Chondrocyte (in vitro differentiated cells): ENCODE data around the gene PLEKHG3. TPM values are rescaled to one million over a fixed set of nuclear protein-coding genes. Genes with fewer than 3 reads are reported as not detected.

Experiments
- DNase-seq: peaks from one replicate; pipeline ENCODE4 v3.0.0; 2021; ENCODE audit warnings: mixed read lengths, low spot score
- H3K27ac Mint-ChIP-seq: one replicate; pipeline ENCODE4 v1.8.0; 2021; ENCODE audit warnings: mild to moderate bottlenecking, moderate library complexity, mixed read lengths; ENCODE audit not compliant: unreplicated experiment
- H3K27me3 Mint-ChIP-seq: 2 replicates; pipeline ENCODE4 v1.8.0; 2021; ENCODE audit warnings: low read depth, mixed read lengths
- H3K36me3 Mint-ChIP-seq: 2 replicates; pipeline ENCODE4 v1.8.0; 2021; ENCODE audit warnings: low read depth, mixed read lengths
- H3K4me1 Mint-ChIP-seq: 2 replicates; pipeline ENCODE4 v1.8.0; 2021; ENCODE audit warnings: low read depth, mild to moderate bottlenecking, mixed read lengths
- H3K4me3 Mint-ChIP-seq: one replicate; pipeline ENCODE4 v1.8.0; 2021; ENCODE audit warnings: mild to moderate bottlenecking, moderate library complexity, mixed read lengths; ENCODE audit not compliant: unreplicated experiment
- H3K9me3 Mint-ChIP-seq: 2 replicates; pipeline ENCODE4 v1.8.0; 2021; ENCODE audit warnings: low read depth, mixed read lengths
- CTCF ChIP-seq: fragments of 200-600 bp; sonication (generic); IDR thresholded peaks from 2 replicates; pipeline ENCODE4 v1.5.0; 2021; ENCODE audit warnings: antibody characterized with exemption, mild to moderate bottlenecking, moderate library complexity
- total RNA-seq: library from RNA; stranded (reverse); gene quantifications from 3 replicates; pipeline ENCODE4 v1.2.1, GENCODE V29; 2021

PLEKHG3 gene
- total RNA-seq, 1 donor from 2014 or later: 131 TPM

GRCh38 chr14:64764641-64765520, 60.7 kb downstream of the PLEKHG3 start:
- H3K27ac Mint-ChIP-seq: peak overlapping the region; percentile 89
- no peaks in the 10 kb centered on the region for H3K27me3 Mint-ChIP-seq
- peak overlapping the region; percentile 67 for H3K4me3 Mint-ChIP-seq
- peak; percentile 96 for TF ChIP-seq CTCF
- no peaks in the 10 kb centered on the region for H3K9me3 Mint-ChIP-seq
- H3K36me3 Mint-ChIP-seq: peaks cover 2% of the 10 kb centered on the region
- peak; percentile 91 for DNase-seq
- peaks cover 49% of the 10 kb centered on the region for H3K4me1 Mint-ChIP-seq

- no peaks in the 10 kb centered on the region for H3K9me3 Mint-ChIP-seq
- peaks cover 40% of the 10 kb centered on the region for H3K4me1 Mint-ChIP-seq
- no peak for TF ChIP-seq CTCF
- peaks cover 2% of the 10 kb centered on the region for H3K36me3 Mint-ChIP-seq
- no peaks in the 10 kb centered on the region for H3K27me3 Mint-ChIP-seq
- no peak overlapping the region for H3K4me3 Mint-ChIP-seq
- no peak overlapping the region for H3K27ac Mint-ChIP-seq
- peak; percentile 50 for DNase-seq
Measured at GRCh38 chr14:64765740-64766302, 61.6 kb downstream of the PLEKHG3 start.

- no peak for TF ChIP-seq CTCF
- Mint-ChIP-seq H3K9me3 (no peaks in the 10 kb centered on the region), H3K27me3 (no peaks in the 10 kb centered on the region), H3K27ac (no peak overlapping the region), H3K4me1 (peaks cover 32% of the 10 kb centered on the region), H3K4me3 (no peak overlapping the region), H3K36me3 (peaks cover 2% of the 10 kb centered on the region)
- peak; percentile 88 for DNase-seq
Measured at GRCh38 chr14:64766430-64767151, 62.4 kb downstream of the PLEKHG3 start.

GRCh38 chr14:64767215-64767964, 63.2 kb downstream of the PLEKHG3 start:
- DNase-seq: peak; percentile 69
- Mint-ChIP-seq H3K27ac (no peak overlapping the region), H3K27me3 (no peaks in the 10 kb centered on the region), H3K36me3 (peaks cover 2% of the 10 kb centered on the region), H3K4me3 (no peak overlapping the region), H3K9me3 (no peaks in the 10 kb centered on the region), H3K4me1 (peaks cover 24% of the 10 kb centered on the region)
- TF ChIP-seq CTCF: no peak
